ENCODE data around the gene LRRC39. TPM values are rescaled to one million over a fixed set of nuclear protein-coding genes. Genes with fewer than 3 reads are reported as not detected.
"Not testable (repeated sequence)": the region's sequence is repeated elsewhere in the genome, so short reads cannot be mapped to it uniquely, and the experiment has no call there.

Gene LRRC39
- total RNA-seq (2014; rRNA removed; shearing (Covaris generic); ENCODE audit: low replicate concordance) = 0.20 TPM in 1 of 2 replicates, not detected in the other

GRCh38 chr1:100178091-100178490 lies at the start of gene LRRC39:
LRRC39 (minus strand) TSS chr1:100178256; CDS start chr1:100168516, 9,740 bp downstream.
- no peaks in the 10 kb centered on the region for H3K27me3 ChIP-seq
- H3K9me3 ChIP-seq = no peaks in the 10 kb centered on the region
- DNase-seq = no peak
- no peaks in the 10 kb centered on the region for H3K36me3 ChIP-seq
- no peak within 1 kb of the TSS for H3K4me3 ChIP-seq

- Histone ChIP-seq H3K36me3 (peaks cover 7% of the 10 kb centered on the region), H3K4me3 (no peak overlapping the region), H3K9me3 (no peaks in the 10 kb centered on the region), H3K27me3 (no peaks in the 10 kb centered on the region)
- no peak for DNase-seq
These were observed 44.4 kb upstream of the LRRC39 start for GRCh38 chr1:100222428-100222827.

GRCh38 chr1:100219883-100220282 lies 41.8 kb upstream of the LRRC39 start:
- H3K27me3 ChIP-seq = no peaks in the 10 kb centered on the region
- no peak for DNase-seq
- no peaks in the 10 kb centered on the region for H3K9me3 ChIP-seq
- peaks cover 7% of the 10 kb centered on the region for H3K36me3 ChIP-seq
- no peak overlapping the region for H3K4me3 ChIP-seq

- H3K9me3 ChIP-seq = no peaks in the 10 kb centered on the region
- DNase-seq = no peak
- no peaks in the 10 kb centered on the region for H3K27me3 ChIP-seq
- H3K36me3 ChIP-seq = peaks cover 7% of the 10 kb centered on the region
- H3K4me3 ChIP-seq = no peak overlapping the region
These were observed 41.4 kb upstream of the LRRC39 start for GRCh38 chr1:100219457-100219856.

GRCh38 chr1:100217834-100218233 lies 39.8 kb upstream of the LRRC39 start:
- Histone ChIP-seq H3K36me3 (peaks cover 10% of the 10 kb centered on the region), H3K4me3 (no peak overlapping the region), H3K27me3 (no peaks in the 10 kb centered on the region), H3K9me3 (no peaks in the 10 kb centered on the region)
- DNase-seq = no peak

- H3K9me3 ChIP-seq = no peaks in the 10 kb centered on the region
- H3K4me3 ChIP-seq = no peak overlapping the region
- H3K27me3 ChIP-seq = no peaks in the 10 kb centered on the region
- no peak for DNase-seq
- peaks cover 10% of the 10 kb centered on the region for H3K36me3 ChIP-seq
These were observed 37.0 kb upstream of the LRRC39 start for GRCh38 chr1:100215101-100215500.

GRCh38 chr1:100213141-100213540 lies 35.1 kb upstream of the LRRC39 start:
- Histone ChIP-seq H3K36me3 (peaks cover 6% of the 10 kb centered on the region), H3K9me3 (no peaks in the 10 kb centered on the region)
- no peak for DNase-seq

GRCh38 chr1:100206301-100206700 lies 28.2 kb upstream of the LRRC39 start:
- H3K36me3 ChIP-seq = peaks cover 17% of the 10 kb centered on the region
- no peaks in the 10 kb centered on the region for H3K27me3 ChIP-seq
- H3K4me3 ChIP-seq = no peak overlapping the region
- H3K9me3 ChIP-seq = no peaks in the 10 kb centered on the region; the same call in 1 of the 2 replicates
- no peak for DNase-seq

More at GRCh38 chr1:100213141-100213540, 35.1 kb upstream of the LRRC39 start:
- Histone ChIP-seq H3K27me3 (no peaks in the 10 kb centered on the region), H3K4me3 (no peak overlapping the region)

- not testable (repeated sequence) for H3K9me3 ChIP-seq, H3K27me3 ChIP-seq, H3K4me3 ChIP-seq, DNase-seq
- H3K36me3 ChIP-seq = peaks cover 19% of the 10 kb centered on the region
These were observed 27.5 kb upstream of the LRRC39 start for GRCh38 chr1:100205593-100205992.

GRCh38 chr1:100205103-100205502 lies 27.0 kb upstream of the LRRC39 start:
- not testable (repeated sequence) for H3K4me3 ChIP-seq, H3K9me3 ChIP-seq, DNase-seq, H3K27me3 ChIP-seq
- H3K36me3 ChIP-seq = peaks cover 19% of the 10 kb centered on the region

GRCh38 chr1:100202703-100203102 lies 24.6 kb upstream of the LRRC39 start:
- H3K27me3 ChIP-seq, H3K9me3 ChIP-seq, H3K4me3 ChIP-seq, DNase-seq: not testable (repeated sequence)
- peaks cover 19% of the 10 kb centered on the region for H3K36me3 ChIP-seq

- not testable (repeated sequence) for H3K36me3 ChIP-seq, DNase-seq, H3K4me3 ChIP-seq, H3K27me3 ChIP-seq, H3K9me3 ChIP-seq
These were observed 22.0 kb upstream of the LRRC39 start for GRCh38 chr1:100200060-100200459.

- Histone ChIP-seq H3K27me3 (no peaks in the 10 kb centered on the region), H3K4me3 (no peak overlapping the region), H3K9me3 (no peaks in the 10 kb centered on the region; the same call in 1 of the 2 replicates), H3K36me3 (peaks cover 4% of the 10 kb centered on the region)
- no peak for DNase-seq
These were observed 20.5 kb upstream of the LRRC39 start for GRCh38 chr1:100198596-100198995.

GRCh38 chr1:100188617-100189016 lies 10.6 kb upstream of the LRRC39 start:
- Histone ChIP-seq H3K36me3 (0 out of 2 replicates have a peak, but pooled peaks cover 2% of the 10 kb centered on the region), H3K27me3 (no peaks in the 10 kb centered on the region), H3K9me3 (no peaks in the 10 kb centered on the region), H3K4me3 (no peak overlapping the region)
- DNase-seq = no peak

- Histone ChIP-seq H3K36me3 (0 out of 2 replicates have a peak, but pooled peaks cover 2% of the 10 kb centered on the region), H3K9me3 (no peaks in the 10 kb centered on the region), H3K27me3 (no peaks in the 10 kb centered on the region), H3K4me3 (no peak overlapping the region)
- no peak for DNase-seq
These were observed 9.9 kb upstream of the LRRC39 start for GRCh38 chr1:100187912-100188311.

- no peaks in the 10 kb centered on the region for H3K27me3 ChIP-seq
- no peak for DNase-seq
- H3K9me3 ChIP-seq = no peaks in the 10 kb centered on the region
- no peaks in the 10 kb centered on the region for H3K36me3 ChIP-seq
- no peak overlapping the region for H3K4me3 ChIP-seq
These were observed 6.5 kb upstream of the LRRC39 start for GRCh38 chr1:100184536-100184935.

GRCh38 chr1:100183370-100183769 lies 5.3 kb upstream of the LRRC39 start:
- Histone ChIP-seq H3K9me3 (no peaks in the 10 kb centered on the region), H3K4me3 (no peak overlapping the region), H3K36me3 (no peaks in the 10 kb centered on the region), H3K27me3 (no peaks in the 10 kb centered on the region)
- DNase-seq = no peak

GRCh38 chr1:100177295-100178041 lies 588 bp downstream of the LRRC39 start:
- no peaks in the 10 kb centered on the region for H3K9me3 ChIP-seq
- DNase-seq = no peak
- no peaks in the 10 kb centered on the region for H3K36me3 ChIP-seq
- H3K27me3 ChIP-seq = no peaks in the 10 kb centered on the region
- H3K4me3 ChIP-seq = no peak overlapping the region
